Measurements from ENCODE around the gene C1S. TPM values are rescaled to one million over a fixed set of nuclear protein-coding genes. Genes with fewer than 3 reads are reported as not detected.

The C1S gene
- total and polyA plus RNA-seq, 8 donors: 20.4 to 162 (median 41.8) TPM

- Histone ChIP-seq H3K9me3 (no peaks in the 10 kb centered on the region), H3K4me3 (peak overlapping the region in 3 of 4 donors; percentile 47 to 91 (median 61)), H3K27me3 (no peaks in the 10 kb centered on the region), H3K4me1 (peaks cover 13 to 28% (median 16%) of the 10 kb centered on the region in 3 donors), H3K27ac (peak overlapping the region in 3 of 4 donors; percentile 91 to 95 (median 95)), H3K36me3 (no peaks in the 10 kb centered on the region)
- 20 to 26% methylated on average over 6 of the region's 6 CpGs for WGBS, 2 donors
- TF ChIP-seq CTCF (IDR thresholded peaks at IDR 0.05): no peak
- no peak for FAIRE-seq
- peak in 1 of 4 donors; percentile 5 for ATAC-seq
- intact Hi-C loops (cut with DNase I): no loop called here
- DNase-seq: peak in 1 of 6 donors; percentile 27
These were observed 43.5 kb upstream of the C1S start for GRCh38 chr12:7016958-7017571.

GRCh38 chr12:7017870-7018349 is 42.6 kb upstream of the C1S start:
- no peaks in the 10 kb centered on the region for H3K36me3 ChIP-seq
- H3K27ac ChIP-seq: peak overlapping the region; percentile 87 to 95 (median 93)
- DNase-seq (no peak), FAIRE-seq (no peak), ATAC-seq (peak; percentile 16 to 34 (median 28))
- intact Hi-C loops (cut with DNase I): no loop called here
- no peaks in the 10 kb centered on the region for H3K9me3 ChIP-seq
- H3K4me1 ChIP-seq: peaks cover 13 to 28% (median 16%) of the 10 kb centered on the region in 3 donors
- TF ChIP-seq CTCF (IDR thresholded peaks at IDR 0.05): no peak
- H3K4me3 ChIP-seq: peak overlapping the region; percentile 47 to 91 (median 69)
- WGBS, 2 donors: 0 to 1% methylated on average over 22 to 24 of the region's 25 CpGs
- no peaks in the 10 kb centered on the region for H3K27me3 ChIP-seq

GRCh38 chr12:7018350-7019042 is 42.0 kb upstream of the C1S start, which contains the start of gene LPCAT3:
LPCAT3 (minus strand) TSS chr12:7018476; CDS start chr12:7018424, 52 bp downstream.
- no peaks in the 10 kb centered on the region for H3K36me3 ChIP-seq
- H3K4me1 ChIP-seq: peaks cover 13 to 28% (median 16%) of the 10 kb centered on the region in 3 donors
- peak within 1 kb of the TSS; percentile 87 to 95 (median 93) for H3K27ac ChIP-seq
- peak within 1 kb of the TSS; percentile 47 to 91 (median 69) for H3K4me3 ChIP-seq
- ATAC-seq (peak; percentile 91 to 96 (median 94)), FAIRE-seq (no peak), DNase-seq (peak; percentile 96 to 99 (median 98))
- WGBS, 2 donors: 0% methylated on average over 76 to 77 of the region's 77 CpGs
- H3K27me3 ChIP-seq: no peaks in the 10 kb centered on the region
- no peaks in the 10 kb centered on the region for H3K9me3 ChIP-seq
- peak; percentile 70 to 82 (median 76) for TF ChIP-seq CTCF (IDR thresholded peaks at IDR 0.05)
- intact Hi-C loops (cut with DNase I): no loop called here

GRCh38 chr12:7019043-7019569 is 41.4 kb upstream of the C1S start:
- intact Hi-C loops (cut with DNase I): no loop called here
- FAIRE-seq (no peak), ATAC-seq (no peak), DNase-seq (no peak)
- no peaks in the 10 kb centered on the region for H3K27me3 ChIP-seq
- peak overlapping the region; percentile 47 to 91 (median 69) for H3K4me3 ChIP-seq
- H3K4me1 ChIP-seq: peaks cover 13 to 28% (median 16%) of the 10 kb centered on the region in 3 donors
- WGBS, 2 donors: 1 to 4% methylated on average over 6 of the region's 6 CpGs
- no peaks in the 10 kb centered on the region for H3K9me3 ChIP-seq
- no peaks in the 10 kb centered on the region for H3K36me3 ChIP-seq
- no peak for TF ChIP-seq CTCF (IDR thresholded peaks at IDR 0.05)
- peak overlapping the region; percentile 87 to 95 (median 93) for H3K27ac ChIP-seq
